ENCODE results near the gene YPEL2. TPM values are rescaled to one million over a fixed set of nuclear protein-coding genes. Genes with fewer than 3 reads are reported as not detected.

YPEL2 gene
- total RNA-seq, 1 experiment from 2014 or later: 4.1 TPM

- TF ChIP-seq CTCF (IDR thresholded peaks at IDR 0.05; ENCODE audit: unreplicated experiment): no peak
- intact Hi-C loops (cut with micrococcal nuclease; ENCODE audit: unreplicated experiment): no loop called here
- CTCF ChIA-PET: interaction anchor here (0.9 kb wide), 1 partner anchor 8 kb away, joined by 4 read pairs; no protein-coding TSS in a partner anchor
- Mint-ChIP-seq H3K36me3 (ENCODE audit: insufficient read depth, unreplicated experiment) (no peaks in the 10 kb centered on the region), H3K4me1 (ENCODE audit: low read depth, unreplicated experiment) (no peaks in the 10 kb centered on the region), H3K27me3 (ENCODE audit: unreplicated experiment) (peaks cover 16% of the 10 kb centered on the region), H3K4me3 (ENCODE audit: low read depth, unreplicated experiment) (no peak overlapping the region), H3K27ac (ENCODE audit: unreplicated experiment) (no peak overlapping the region), H3K9me3 (ENCODE audit: low read depth, unreplicated experiment) (no peaks in the 10 kb centered on the region)
- no TSS peak for BruUV-seq (replicated peaks)
- DNase-seq: no peak
Measured at GRCh38 chr17:59427425-59427921, 96.0 kb downstream of the YPEL2 start.

GRCh38 chr17:59427996-59428395, 96.5 kb downstream of the YPEL2 start:
- no peaks in the 10 kb centered on the region for H3K9me3 Mint-ChIP-seq (ENCODE audit: low read depth, unreplicated experiment)
- H3K36me3 Mint-ChIP-seq (ENCODE audit: insufficient read depth, unreplicated experiment): no peaks in the 10 kb centered on the region
- DNase-seq: no peak
- no peak overlapping the region for H3K27ac Mint-ChIP-seq (ENCODE audit: unreplicated experiment)
- TF ChIP-seq CTCF (IDR thresholded peaks at IDR 0.05; ENCODE audit: unreplicated experiment): no peak
- no TSS peak for BruUV-seq (replicated peaks)
- no peak overlapping the region for H3K4me3 Mint-ChIP-seq (ENCODE audit: low read depth, unreplicated experiment)
- intact Hi-C loops (cut with micrococcal nuclease; ENCODE audit: unreplicated experiment): no loop called here
- H3K4me1 Mint-ChIP-seq (ENCODE audit: low read depth, unreplicated experiment): no peaks in the 10 kb centered on the region
- peaks cover 21% of the 10 kb centered on the region for H3K27me3 Mint-ChIP-seq (ENCODE audit: unreplicated experiment)
- CTCF ChIA-PET: interaction anchor here (0.6 to 0.9 kb wide), 2 partner anchors 9 to 231 kb away, joined by 3 to 4 read pairs; no protein-coding TSS in a partner anchor

- no peak overlapping the region for H3K27ac Mint-ChIP-seq (ENCODE audit: unreplicated experiment)
Measured at GRCh38 chr17:59428916-59429485, 97.5 kb downstream of the YPEL2 start.

GRCh38 chr17:59431601-59432000, 100.1 kb downstream of the YPEL2 start:
- no peak for DNase-seq
- H3K4me3 Mint-ChIP-seq (ENCODE audit: low read depth, unreplicated experiment): no peak overlapping the region
- BruUV-seq (replicated peaks): no TSS peak
- CTCF ChIA-PET: no interaction called here
- no peaks in the 10 kb centered on the region for H3K4me1 Mint-ChIP-seq (ENCODE audit: low read depth, unreplicated experiment)
- no peak overlapping the region for H3K27ac Mint-ChIP-seq (ENCODE audit: unreplicated experiment)
- no peaks in the 10 kb centered on the region for H3K9me3 Mint-ChIP-seq (ENCODE audit: low read depth, unreplicated experiment)
- intact Hi-C loops (cut with micrococcal nuclease; ENCODE audit: unreplicated experiment): no loop called here
- TF ChIP-seq CTCF (IDR thresholded peaks at IDR 0.05; ENCODE audit: unreplicated experiment): no peak
- H3K36me3 Mint-ChIP-seq (ENCODE audit: insufficient read depth, unreplicated experiment): no peaks in the 10 kb centered on the region
- H3K27me3 Mint-ChIP-seq (ENCODE audit: unreplicated experiment): peaks cover 24% of the 10 kb centered on the region

More at GRCh38 chr17:59428916-59429485, 97.5 kb downstream of the YPEL2 start:
- CTCF ChIA-PET: no interaction called here
- intact Hi-C loops (cut with micrococcal nuclease; ENCODE audit: unreplicated experiment): no loop called here
- BruUV-seq (replicated peaks): no TSS peak
- H3K9me3 Mint-ChIP-seq (ENCODE audit: low read depth, unreplicated experiment): no peaks in the 10 kb centered on the region
- TF ChIP-seq CTCF (IDR thresholded peaks at IDR 0.05; ENCODE audit: unreplicated experiment): no peak
- DNase-seq: no peak
- H3K36me3 Mint-ChIP-seq (ENCODE audit: insufficient read depth, unreplicated experiment): no peaks in the 10 kb centered on the region
- no peaks in the 10 kb centered on the region for H3K4me1 Mint-ChIP-seq (ENCODE audit: low read depth, unreplicated experiment)
- H3K27me3 Mint-ChIP-seq (ENCODE audit: unreplicated experiment): peaks cover 24% of the 10 kb centered on the region
- no peak overlapping the region for H3K4me3 Mint-ChIP-seq (ENCODE audit: low read depth, unreplicated experiment)
